ENCODE results near the gene NBPF6. TPM values are rescaled to one million over a fixed set of nuclear protein-coding genes. Genes with fewer than 3 reads are reported as not detected.
"Not testable (repeated sequence)": the region's sequence is repeated elsewhere in the genome, so short reads cannot be mapped to it uniquely, and the experiment has no call there.

NBPF6 gene
- total RNA-seq, 2 donors from 2014 or later, result not detected

- not testable (repeated sequence) for DNase-seq (ENCODE audit: low spot score)
Observed at GRCh38 chr1:108486707-108487106, 36.6 kb downstream of the NBPF6 start.

GRCh38 chr1:108495008-108495407, 44.9 kb downstream of the NBPF6 start:
- DNase-seq (ENCODE audit: low spot score), result not testable (repeated sequence)
- intact Hi-C loops (cut with DNase I), result loop anchor here in 1 of 2 donors (5.0 kb wide), 1 partner anchor 138 kb away; no protein-coding TSS in a partner anchor

More at GRCh38 chr1:108486707-108487106, 36.6 kb downstream of the NBPF6 start:
- intact Hi-C loops (cut with DNase I), result not testable (repeated sequence)

GRCh38 chr1:108496856-108497255, 46.7 kb downstream of the NBPF6 start:
- not testable (repeated sequence) for DNase-seq (ENCODE audit: low spot score)
- intact Hi-C loops (cut with DNase I), result loop anchor here in 1 of 2 donors (5.0 kb wide), 1 partner anchor 140 kb away; no protein-coding TSS in a partner anchor

- intact Hi-C loops (cut with DNase I), result no loop called here
- DNase-seq (ENCODE audit: low spot score), result no peak
Observed at GRCh38 chr1:108502138-108502537, 52.0 kb downstream of the NBPF6 start.

- no peak for DNase-seq (ENCODE audit: low spot score)
- intact Hi-C loops (cut with DNase I), result no loop called here
Observed at GRCh38 chr1:108502624-108503023, 52.5 kb downstream of the NBPF6 start.

GRCh38 chr1:108503062-108503733, 53.1 kb downstream of the NBPF6 start:
- intact Hi-C loops (cut with DNase I), result no loop called here
- DNase-seq (ENCODE audit: low spot score), result no peak

- intact Hi-C loops (cut with DNase I), result no loop called here
- no peak for DNase-seq (ENCODE audit: low spot score)
Observed at GRCh38 chr1:108504447-108504846, 54.3 kb downstream of the NBPF6 start.

- intact Hi-C loops (cut with DNase I), result no loop called here
- DNase-seq (ENCODE audit: low spot score), result no peak
Observed at GRCh38 chr1:108505763-108506070, 55.6 kb downstream of the NBPF6 start.

GRCh38 chr1:108511764-108512163, 61.6 kb downstream of the NBPF6 start:
- intact Hi-C loops (cut with DNase I), result loop anchor here (2.0 to 5.0 kb wide), 3 partner anchors 51 to 136 kb away; partner anchors contain the start of gene EEIG2 (in 1 of the 2)

GRCh38 chr1:108512239-108513043, 62.3 kb downstream of the NBPF6 start:
- intact Hi-C loops (cut with DNase I), result loop anchor here (2.0 to 5.0 kb wide), 3 partner anchors 50 to 135 kb away; partner anchors contain the start of gene EEIG2 (in 1 of the 2)
- no peak for DNase-seq (ENCODE audit: low spot score)

More at GRCh38 chr1:108511764-108512163, 61.6 kb downstream of the NBPF6 start:
- DNase-seq (ENCODE audit: low spot score), result no peak

- intact Hi-C loops (cut with DNase I), result loop anchor here (2.0 to 5.0 kb wide), 3 partner anchors 49 to 134 kb away; partner anchors contain the start of gene EEIG2 (in 1 of the 2)
- no peak for DNase-seq (ENCODE audit: low spot score)
Observed at GRCh38 chr1:108513044-108513415, 62.9 kb downstream of the NBPF6 start.

GRCh38 chr1:108513914-108514313, 63.8 kb downstream of the NBPF6 start:
- intact Hi-C loops (cut with DNase I), result loop anchor here (2.0 to 5.0 kb wide), 3 partner anchors 48 to 133 kb away; partner anchors contain the start of gene EEIG2 (in 1 of the 2)
- DNase-seq (ENCODE audit: low spot score), result not testable (repeated sequence)

- DNase-seq (ENCODE audit: low spot score); intact Hi-C loops (cut with DNase I): not testable (repeated sequence)
Observed at GRCh38 chr1:108517301-108517897, 67.3 kb downstream of the NBPF6 start.

Other genes starting within 250 kb of the NBPF6 start
- 10 to 100 TPM; 25.7 to 29.7 TPM for gene SLC25A24, start 250.0 kb upstream of the NBPF6 start, total RNA-seq
- not detected for gene NBPF4, start 206.3 kb upstream of the NBPF6 start, total RNA-seq
- gene EEIG2, start 109.8 kb downstream of the NBPF6 start, total RNA-seq, result 10 to 100 TPM; 26.8 to 29.1 TPM
- gene HENMT1, start 210.8 kb downstream of the NBPF6 start, total RNA-seq, result 1 to 10 TPM; 3.0 to 5.7 TPM
- gene PRPF38B, start 242.0 kb downstream of the NBPF6 start, total RNA-seq, result 10 to 100 TPM; 27.3 to 29.8 TPM